Upper lobe of left lung (tissue), 6 donors: ENCODE data around the gene SLC8B1. TPM values are rescaled to one million over a fixed set of nuclear protein-coding genes. Genes with fewer than 3 reads are reported as not detected.

Experiments used
- ATAC-seq, 2 donors: fragments of 200-7000 bp; cut with Tn5 transposase; one replicate each; pipeline ENCODE4 v1.9.1; 2022; ENCODE audit warnings: mild to moderate bottlenecking in 2 of 2, moderate library complexity in 2 of 2; ENCODE audit not compliant: low FRiP score in 2 of 2
- DNase-seq, 2 donors: peaks; one replicate each; pipeline ENCODE4 v3.0.0-alpha.2; 2019 to 2020
- H3K27ac ChIP-seq, 4 donors: fragments of 200-600 bp; sonication (generic); one replicate each; pipeline ENCODE4 v1.5.1; 2016 to 2019
- H3K27me3 ChIP-seq, 4 donors: fragments of 200-600 bp; sonication (generic); one replicate each; pipeline ENCODE4 v1.5.1; 2017 to 2019
- H3K36me3 ChIP-seq, 4 donors: fragments of 200-600 bp; sonication (generic); one replicate each; pipeline ENCODE4 v1.5.1; 2016 to 2019
- H3K4me1 ChIP-seq, 4 donors: fragments of 200-600 bp; sonication (generic); one replicate each; pipeline ENCODE4 v1.5.1; 2018 to 2019
- H3K4me3 ChIP-seq, 4 donors: fragments of 200-600 bp; sonication (generic); one replicate each; pipeline ENCODE4 v1.5.1; 2017 to 2019; ENCODE audit warnings: mild to moderate bottlenecking in 2 of 4, moderate library complexity in 1 of 4
- H3K9me3 ChIP-seq, 4 donors: fragments of 200-600 bp; sonication (generic); one replicate each; pipeline ENCODE4 v1.5.1; 2018 to 2019
- CTCF ChIP-seq, 6 experiments: fragments of 450-650 bp in 4 of 6; fragments of 200-600 bp in 2 of 6; sonication (generic) in 2 of 6; IDR thresholded peaks; one replicate each; pipeline ENCODE4 v1.5.1; 2016 to 2019; ENCODE audit warnings: antibody characterized with exemption in 6 of 6
- EP300 ChIP-seq, 4 donors: sonication (generic); formaldehyde crosslinking; IDR thresholded peaks; one replicate each; pipeline ENCODE4 v1.5.1; 2017; ENCODE audit warnings: antibody characterized with exemption in 4 of 4, control low read depth in 2 of 4
- POLR2A ChIP-seq, 4 donors: fragments of 450-650 bp; IDR thresholded peaks; one replicate each; pipeline ENCODE4 v1.5.1; 2016 to 2017; ENCODE audit warnings: antibody characterized with exemption in 4 of 4, mild to moderate bottlenecking in 2 of 4
- POLR2AphosphoS5 ChIP-seq, 2 donors: sonication (generic); formaldehyde crosslinking; IDR thresholded peaks; one replicate each; pipeline ENCODE4 v1.5.1; 2017; ENCODE audit warnings: antibody characterized with exemption in 2 of 2
- WGBS, 2 donors: methylation state at CpG; one replicate each; pipeline ENCODE4 v1.1.5; 2017 to 2018; 5-methylcytosine and 5-hydroxymethylcytosine counted together
- total RNA-seq, 6 donors: library from RNA; depleted of rRNA in 4 of 6; stranded (reverse); fragments of >200 nt in 4 of 6; gene quantifications; one replicate each; pipeline versions ENCODE4 v1.1.0 to v1.2.1, GENCODE V29; 2016 to 2021
- donor health status: DM: no; HTN: no; CAD: no; lungs with moderate emphysema.
- donor health status: DM: no; HTN: yes; CAD: no; lungs with severe emphysema.

Gene SLC8B1
- total RNA-seq, 6 donors from 2014 or later, result 35.9 to 189 (median 44.5) TPM

- H3K4me3 ChIP-seq, result no peak overlapping the region
- ATAC-seq, result no peak
- no peak for DNase-seq
- H3K4me1 ChIP-seq, result peaks cover 18 to 23% (median 20%) of the 10 kb centered on the region in 4 donors
- no peaks in the 10 kb centered on the region for H3K9me3 ChIP-seq
- H3K27me3 ChIP-seq, result no peaks in the 10 kb centered on the region
- 93 to 96% methylated on average over 12 of the region's 12 CpGs for WGBS, 2 donors
- H3K36me3 ChIP-seq, result peaks cover 32 to 87% (median 55%) of the 10 kb centered on the region in 4 donors
- TF ChIP-seq POLR2A (IDR thresholded peaks at IDR 0.05) (no peak), POLR2AphosphoS5 (IDR thresholded peaks at IDR 0.05) (no peak), EP300 (IDR thresholded peaks at IDR 0.05) (no peak), CTCF (IDR thresholded peaks at IDR 0.05) (no peak)
- H3K27ac ChIP-seq, result no peak overlapping the region
Measured at GRCh38 chr12:113269257-113269943, 65.5 kb downstream of the SLC8B1 start.

- ATAC-seq (no peak), DNase-seq (no peak)
- H3K27ac ChIP-seq, result no peak overlapping the region
- H3K4me3 ChIP-seq, result no peak overlapping the region
- H3K36me3 ChIP-seq, result peaks cover 25 to 80% (median 54%) of the 10 kb centered on the region in 4 donors
- 94 to 95% methylated on average over 12 to 19 of the region's 19 CpGs for WGBS, 2 donors
- H3K9me3 ChIP-seq, result no peaks in the 10 kb centered on the region
- no peaks in the 10 kb centered on the region for H3K27me3 ChIP-seq
- TF ChIP-seq EP300 (IDR thresholded peaks at IDR 0.05) (no peak), POLR2AphosphoS5 (IDR thresholded peaks at IDR 0.05) (no peak), POLR2A (IDR thresholded peaks at IDR 0.05) (no peak), CTCF (IDR thresholded peaks at IDR 0.05) (no peak)
- H3K4me1 ChIP-seq, result peaks cover 18 to 23% (median 20%) of the 10 kb centered on the region in 4 donors
Measured at GRCh38 chr12:113268621-113269020, 66.3 kb downstream of the SLC8B1 start.

GRCh38 chr12:113268136-113268535, 66.8 kb downstream of the SLC8B1 start:
- ATAC-seq, result no peak

GRCh38 chr12:113267621-113268020, 67.3 kb downstream of the SLC8B1 start:
- H3K36me3 ChIP-seq, result peaks cover 23 to 70% (median 46%) of the 10 kb centered on the region in 4 donors
- no peak for TF ChIP-seq CTCF (IDR thresholded peaks at IDR 0.05)
- no peak for TF ChIP-seq EP300 (IDR thresholded peaks at IDR 0.05)
- TF ChIP-seq POLR2A (IDR thresholded peaks at IDR 0.05), result no peak
- no peak for TF ChIP-seq POLR2AphosphoS5 (IDR thresholded peaks at IDR 0.05)

More at GRCh38 chr12:113268136-113268535, 66.8 kb downstream of the SLC8B1 start:
- WGBS, 2 donors, result 93 to 97% methylated on average over 12 of the region's 12 CpGs
- Histone ChIP-seq H3K4me3 (no peak overlapping the region), H3K36me3 (peaks cover 23 to 75% (median 49%) of the 10 kb centered on the region in 4 donors), H3K4me1 (peaks cover 16 to 21% (median 19%) of the 10 kb centered on the region in 4 donors), H3K27ac (no peak overlapping the region), H3K27me3 (no peaks in the 10 kb centered on the region), H3K9me3 (no peaks in the 10 kb centered on the region)
- no peak for DNase-seq
- no peak for TF ChIP-seq POLR2A (IDR thresholded peaks at IDR 0.05)
- TF ChIP-seq EP300 (IDR thresholded peaks at IDR 0.05), result no peak
- no peak for TF ChIP-seq CTCF (IDR thresholded peaks at IDR 0.05)
- no peak for TF ChIP-seq POLR2AphosphoS5 (IDR thresholded peaks at IDR 0.05)

More at GRCh38 chr12:113267621-113268020, 67.3 kb downstream of the SLC8B1 start:
- Histone ChIP-seq H3K27me3 (no peaks in the 10 kb centered on the region), H3K27ac (no peak overlapping the region), H3K4me3 (no peak overlapping the region), H3K9me3 (no peaks in the 10 kb centered on the region), H3K4me1 (peaks cover 12 to 21% (median 16%) of the 10 kb centered on the region in 4 donors)
- WGBS, 2 donors, result 96 to 99% methylated on average over 7 of the region's 7 CpGs
- no peak for ATAC-seq
- DNase-seq, result no peak
